Keratinocyte (primary cell): ENCODE data around the gene RNF112. TPM values are rescaled to one million over a fixed set of nuclear protein-coding genes. Genes with fewer than 3 reads are reported as not detected.

ENCODE experiments used
- DNase-seq: peaks from one replicate; pipeline ENCODE4 v3.0.0-alpha.2; 2011; ENCODE audit warnings: low read depth, missing footprints, low spot score
- FAIRE-seq: peaks from 2 replicates; lab custom pipeline; 2011; peaks lifted over from hg19 to GRCh38; lab: Jason Lieb, UNC
- H2AFZ ChIP-seq: 2 replicates; pipeline ENCODE4 v1.6.0; 2012; ENCODE audit warnings: low read length, control low read depth, inconsistent platforms; ENCODE audit not compliant: control insufficient read depth
- H3K27ac ChIP-seq: 2 replicates; pipeline ENCODE4 v1.5.1; 2011; ENCODE audit warnings: low read length; ENCODE audit not compliant: control insufficient read depth, insufficient read depth
- H3K27me3 ChIP-seq: 3 replicates; pipeline ENCODE4 v1.6.0; 2011; ENCODE audit warnings: low read length; ENCODE audit not compliant: control insufficient read depth, insufficient read depth; ENCODE audit errors: extremely low read depth
- H3K36me3 ChIP-seq, 2 experiments: 2 replicates in 1 of 2; 3 replicates in 1 of 2; pipeline ENCODE4 v1.5.1; 2011; ENCODE audit warnings: low read length in 2 of 2, mild to moderate bottlenecking in 1 of 2; ENCODE audit not compliant: control insufficient read depth in 2 of 2, insufficient read depth in 2 of 2; ENCODE audit errors: extremely low read depth in 1 of 2
- H3K4me1 ChIP-seq: 3 replicates; pipeline ENCODE4 v1.5.1; 2011; ENCODE audit warnings: low read length; ENCODE audit not compliant: control insufficient read depth, insufficient read depth; ENCODE audit errors: extremely low read depth
- H3K4me2 ChIP-seq: 3 replicates; pipeline ENCODE4 v1.6.0; 2011; ENCODE audit warnings: low read depth, low read length; ENCODE audit not compliant: control insufficient read depth, insufficient read depth; ENCODE audit errors: extremely low read depth
- H3K4me3 ChIP-seq, 3 experiments: fragments of 200-600 bp in 1 of 3; sonication (generic) in 1 of 3; 2 replicates in 2 of 3; 3 replicates in 1 of 3; pipeline ENCODE4 v1.5.1; 2011 to 2016; ENCODE audit warnings: low read length in 3 of 3, mild to moderate bottlenecking in 3 of 3, control low read depth in 2 of 3, inconsistent platforms in 1 of 3, low read depth in 1 of 3, mixed read lengths in 1 of 3, mixed run types in 1 of 3, moderate library complexity in 1 of 3; ENCODE audit not compliant: control insufficient read depth in 2 of 3, insufficient read depth in 2 of 3; ENCODE audit errors: extremely low read depth in 1 of 3
- H3K79me2 ChIP-seq: 2 replicates; pipeline ENCODE4 v1.6.0; 2012; ENCODE audit warnings: low read length; ENCODE audit not compliant: control insufficient read depth, insufficient read depth
- H3K9ac ChIP-seq: 3 replicates; pipeline ENCODE4 v1.6.0; 2011; ENCODE audit warnings: low read length; ENCODE audit not compliant: control insufficient read depth, insufficient read depth; ENCODE audit errors: extremely low read depth
- H3K9me1 ChIP-seq: 3 replicates; pipeline ENCODE4 v1.6.0; 2011; ENCODE audit warnings: low read length; ENCODE audit not compliant: control insufficient read depth, insufficient read depth; ENCODE audit errors: extremely low read depth
- H3K9me3 ChIP-seq: 2 replicates; pipeline ENCODE4 v1.5.1; 2012; ENCODE audit warnings: low read depth, low read length; ENCODE audit not compliant: control insufficient read depth
- H4K20me1 ChIP-seq: 3 replicates; pipeline ENCODE4 v1.6.0; 2011; ENCODE audit warnings: low read length; ENCODE audit not compliant: control insufficient read depth, insufficient read depth; ENCODE audit errors: extremely low read depth
- CTCF ChIP-seq, 3 experiments: IDR thresholded peaks in 1 of 3; conservative IDR thresholded peaks in 1 of 3; optimal IDR thresholded peaks in 1 of 3; 2 replicates in 2 of 3; 3 replicates in 1 of 3; pipeline versions ENCODE3 to v1.5.1; 2011; ENCODE audit warnings: low read length in 3 of 3, mild to moderate bottlenecking in 3 of 3, moderate library complexity in 2 of 3, control low read depth in 1 of 3, inconsistent platforms in 1 of 3; ENCODE audit not compliant: insufficient read depth in 2 of 3; ENCODE audit errors: extremely low read depth in 1 of 3
- EZH2 ChIP-seq: IDR thresholded peaks from one replicate; pipeline ENCODE4 v1.6.1; 2012; ENCODE audit warnings: inconsistent platforms, mild to moderate bottlenecking, low read length, moderate library complexity
- dilution Hi-C: fragments of 300-500 bp; cut with MboI; formaldehyde crosslinking; loops from one replicate; pipeline ENCODE4 v1.7.0; 2020; ENCODE audit warnings: low sequenced_read_pairs; ENCODE audit not compliant: extremely low pct_ligation_motif_present
- polyA plus RNA-seq, 5 experiments: library from polyadenylated mRNA; depleted of rRNA in 3 of 5; stranded (reverse) in 3 of 5; stranded (forward) in 1 of 5; unstranded in 1 of 5; fragments of >200 nt; gene quantifications; 1 replicate in 1 of 5; 2 replicates in 3 of 5; 3 replicates in 1 of 5; pipeline versions ENCODE4 v1.2.1 to v1.2.3, GENCODE V29; 2011 to 2012; ENCODE audit warnings: missing spikeins in 2 of 5, low read depth in 1 of 5, low replicate concordance in 1 of 5

RNF112 gene
- polyA plus RNA-seq, 1 donor (not counting 4 experiments of a cell fraction or from before 2014, with no cell fraction given): 0.05 TPM

DNA sequence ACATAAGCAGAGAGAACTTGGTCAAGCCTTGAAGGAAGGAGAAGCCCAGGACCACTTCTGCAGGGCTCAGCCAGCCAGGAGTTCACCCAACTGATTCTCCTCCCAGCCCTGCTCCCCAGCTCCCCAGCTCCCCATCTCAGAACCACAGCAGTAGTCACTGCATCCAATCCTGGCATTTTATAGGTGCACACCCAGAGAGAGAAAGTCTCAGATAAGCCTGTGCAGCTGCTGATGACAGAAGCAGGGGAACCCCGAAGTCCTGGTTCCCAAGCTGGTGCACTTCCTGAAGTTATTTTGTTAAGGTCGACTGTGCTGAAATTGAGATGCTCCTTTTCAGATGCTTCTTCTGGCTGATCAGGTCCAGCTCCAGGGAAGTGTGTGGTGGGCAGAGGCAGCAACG is 6.6 kb downstream of the RNF112 start:
- H3K27ac ChIP-seq: no peak overlapping the region
- no peak overlapping the region for H2AFZ ChIP-seq
- H3K27me3 ChIP-seq: peaks cover 11% of the 10 kb centered on the region
- no peaks in the 10 kb centered on the region for H3K4me1 ChIP-seq
- no peaks in the 10 kb centered on the region for H3K79me2 ChIP-seq
- no peaks in the 10 kb centered on the region for H3K36me3 ChIP-seq
- no peak for FAIRE-seq
- H3K4me3 ChIP-seq: no peak overlapping the region
- dilution Hi-C loops: no loop called here
- H3K9me1 ChIP-seq: no peaks in the 10 kb centered on the region
- no peak for TF ChIP-seq CTCF (optimal IDR thresholded peaks at IDR 0.05 in 1 of 3, IDR thresholded peaks at IDR 0.05 in 1 of 3, conservative IDR thresholded peaks at IDR 0.05 in 1 of 3; ENCODE audit: extremely low read depth in 1 of 3, insufficient read depth in 2 of 3, low read length in 3 of 3)
- H3K9ac ChIP-seq: no peak overlapping the region
- H3K9me3 ChIP-seq: no peaks in the 10 kb centered on the region
- H4K20me1 ChIP-seq: no peaks in the 10 kb centered on the region
- DNase-seq: no peak
- no peak overlapping the region for H3K4me2 ChIP-seq

DNA sequence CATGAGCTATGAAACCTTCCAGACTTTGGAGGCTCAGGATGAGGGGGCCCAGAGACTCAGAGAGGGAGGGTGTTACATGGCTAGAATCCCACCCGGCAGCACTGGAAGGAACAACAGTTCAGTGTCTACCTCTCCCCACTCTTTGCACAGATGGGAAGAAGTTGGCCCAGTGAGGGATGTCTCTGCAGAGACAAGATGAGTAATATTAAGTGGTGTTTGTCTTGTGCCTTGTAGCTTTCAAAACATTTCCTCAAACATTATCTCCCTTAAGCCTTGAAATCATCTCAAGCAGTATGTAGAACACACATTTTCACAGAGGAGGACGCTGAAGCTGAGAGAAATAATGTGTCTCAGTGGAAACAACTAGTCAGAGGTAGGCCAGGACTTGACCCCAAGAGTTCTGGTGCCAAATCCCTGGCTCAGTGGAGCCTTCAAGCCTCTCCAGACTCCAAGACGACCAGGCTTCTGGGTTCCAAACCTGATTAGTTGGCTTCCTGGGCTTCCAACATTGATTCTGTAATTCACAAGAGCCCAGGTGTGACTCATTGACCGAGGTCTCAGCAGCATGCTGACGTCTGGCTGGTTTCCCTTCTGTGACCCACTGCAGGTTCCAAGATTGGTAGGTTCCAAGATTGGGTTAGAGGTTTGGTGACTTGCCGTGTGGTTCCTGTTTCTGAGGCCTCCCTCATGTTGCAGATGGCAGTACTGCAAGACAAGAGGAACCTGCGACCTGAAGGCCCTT is 7.4 kb downstream of the RNF112 start:
- no peaks in the 10 kb centered on the region for H3K9me1 ChIP-seq
- no peaks in the 10 kb centered on the region for H3K79me2 ChIP-seq
- no peak overlapping the region for H3K27ac ChIP-seq
- H3K4me3 ChIP-seq: no peak overlapping the region
- peaks cover 11% of the 10 kb centered on the region for H3K27me3 ChIP-seq
- no peak overlapping the region for H3K9ac ChIP-seq
- H3K9me3 ChIP-seq: no peaks in the 10 kb centered on the region
- no peaks in the 10 kb centered on the region for H3K4me1 ChIP-seq
- no peak for TF ChIP-seq EZH2
- TF ChIP-seq CTCF (optimal IDR thresholded peaks at IDR 0.05 in 1 of 3, IDR thresholded peaks at IDR 0.05 in 1 of 3, conservative IDR thresholded peaks at IDR 0.05 in 1 of 3; ENCODE audit: extremely low read depth in 1 of 3, insufficient read depth in 2 of 3, low read length in 3 of 3): no peak
- dilution Hi-C loops: no loop called here
- H4K20me1 ChIP-seq: no peaks in the 10 kb centered on the region
- DNase-seq (no peak), FAIRE-seq (peak; percentile 44)
- H2AFZ ChIP-seq: no peak overlapping the region
- H3K4me2 ChIP-seq: no peak overlapping the region
- H3K36me3 ChIP-seq: no peaks in the 10 kb centered on the region
